ENCODE results near the gene COX11.
A peak's percentile ranks its signal among the peaks of the same experiment; 100 is the strongest.

Gene COX11

DNA sequence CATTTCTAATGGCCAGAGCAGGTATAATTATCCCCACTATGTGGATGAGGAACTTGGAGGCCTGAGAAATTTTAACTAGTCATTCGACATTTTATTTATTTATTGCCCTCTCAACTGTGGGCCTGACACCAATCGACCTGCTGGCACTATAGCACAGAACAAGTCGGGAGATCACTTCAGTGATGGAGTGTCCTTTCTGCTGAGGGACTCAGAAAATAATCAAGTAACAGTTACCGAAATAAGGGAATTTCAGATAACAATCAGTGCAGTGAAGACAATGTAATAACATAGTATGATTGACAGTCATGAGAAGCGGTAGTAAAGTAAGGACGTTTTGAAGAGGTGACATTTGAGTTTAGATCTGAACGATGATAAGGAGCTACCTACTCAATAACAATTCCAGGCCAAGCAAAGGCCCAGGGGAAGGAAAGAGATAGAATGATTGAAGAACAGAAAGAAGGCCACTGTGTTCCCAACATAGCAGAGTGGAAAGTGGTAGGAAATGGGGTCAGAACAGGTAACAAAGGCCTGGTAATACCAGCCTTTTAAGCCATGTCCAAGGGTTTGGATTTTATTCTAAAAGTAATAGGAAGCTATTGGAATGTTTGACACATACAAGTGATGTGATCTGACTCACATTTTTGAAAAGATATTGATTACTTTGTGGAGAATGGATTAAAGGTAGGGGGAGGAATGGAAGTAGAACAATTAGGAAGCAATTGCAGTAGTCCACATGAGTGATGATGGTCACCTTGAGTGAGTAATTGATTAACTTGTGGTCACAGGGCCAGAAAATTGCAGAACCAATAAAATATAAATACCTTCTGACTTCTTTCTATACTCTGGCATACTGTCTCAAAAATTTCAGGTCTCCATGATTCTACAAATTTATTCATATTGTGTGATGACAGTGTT is 1.5 kb upstream of the COX11 start:
- intact Hi-C loops (cut with DNase I): no loop called here
- no peak for DNase-seq

DNA sequence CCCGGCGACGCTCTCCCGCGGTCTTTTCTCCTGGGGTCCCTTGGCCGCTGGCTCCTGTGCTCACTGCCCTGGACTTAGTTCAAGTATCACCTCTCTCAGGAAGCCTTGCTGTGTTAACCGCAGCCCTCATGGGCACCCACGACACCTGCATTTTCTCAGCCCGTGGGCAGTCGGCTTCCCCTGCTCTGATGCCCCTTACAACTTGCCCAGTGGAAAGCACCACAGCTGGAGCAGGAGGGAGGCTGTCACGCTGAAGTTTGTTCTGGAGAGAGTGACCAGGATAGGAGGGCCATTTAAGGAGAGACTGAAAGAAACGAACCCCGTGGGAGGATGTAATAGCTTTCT is 506 bp upstream of the COX11 start:
- intact Hi-C loops (cut with DNase I): no loop called here
- DNase-seq: peak in 10 of 42 donors; percentile 10 to 60 (median 29)

DNA sequence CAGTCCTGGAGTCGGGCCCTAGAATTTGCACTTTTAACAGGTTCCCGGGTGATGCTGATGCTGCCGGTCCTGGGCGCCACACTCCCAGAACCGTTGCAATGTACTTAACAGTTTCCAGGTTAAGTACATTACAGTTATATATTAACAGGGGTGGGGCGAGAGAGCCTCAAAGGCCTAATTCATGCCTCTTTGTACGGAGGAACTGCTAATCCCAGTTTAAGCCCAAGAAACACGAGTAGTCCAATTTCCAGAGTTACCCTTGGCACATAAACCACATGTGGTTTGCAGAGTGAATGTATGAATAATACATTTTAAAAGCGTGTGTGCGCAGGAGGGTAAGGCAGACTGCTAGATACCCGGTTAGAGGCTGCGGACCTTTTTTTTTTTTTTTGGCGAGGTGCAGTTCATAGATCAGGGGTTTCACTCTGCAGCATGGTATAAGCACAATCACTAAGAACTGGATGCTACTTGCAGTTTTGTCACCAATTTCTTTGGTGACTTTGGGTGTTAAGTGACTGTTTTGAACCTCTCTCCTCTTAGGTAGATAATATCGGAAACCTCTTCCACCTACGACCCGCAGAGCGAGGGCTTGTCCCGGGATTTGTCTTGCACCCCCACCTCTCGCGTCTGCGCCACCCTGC is 713 bp downstream of the COX11 start:
- DNase-seq: peak in 22 of 42 donors; percentile 48 to 79 (median 66)
- intact Hi-C loops (cut with DNase I): no loop called here

DNA sequence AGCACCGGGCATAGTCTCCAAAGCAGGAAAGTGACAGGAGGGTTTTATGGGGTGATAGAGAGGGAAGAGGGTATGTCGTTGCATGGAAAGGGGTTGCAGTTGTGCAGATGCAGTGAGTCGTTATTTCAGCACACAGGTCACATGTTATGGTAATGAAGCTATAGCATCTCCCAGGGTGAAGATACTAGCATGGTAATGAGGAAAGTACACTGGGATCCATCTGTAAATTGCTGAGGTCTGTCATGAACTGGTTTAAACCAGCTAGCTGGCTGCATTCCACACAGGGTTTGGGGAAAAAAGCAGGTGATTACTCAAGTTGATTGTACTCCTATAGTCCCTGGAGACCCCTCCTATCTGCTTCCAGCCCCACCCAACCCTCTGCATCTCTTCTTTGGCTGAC is 11.7 kb downstream of the COX11 start:
- DNase-seq: no peak
- intact Hi-C loops (cut with DNase I): no loop called here

DNA sequence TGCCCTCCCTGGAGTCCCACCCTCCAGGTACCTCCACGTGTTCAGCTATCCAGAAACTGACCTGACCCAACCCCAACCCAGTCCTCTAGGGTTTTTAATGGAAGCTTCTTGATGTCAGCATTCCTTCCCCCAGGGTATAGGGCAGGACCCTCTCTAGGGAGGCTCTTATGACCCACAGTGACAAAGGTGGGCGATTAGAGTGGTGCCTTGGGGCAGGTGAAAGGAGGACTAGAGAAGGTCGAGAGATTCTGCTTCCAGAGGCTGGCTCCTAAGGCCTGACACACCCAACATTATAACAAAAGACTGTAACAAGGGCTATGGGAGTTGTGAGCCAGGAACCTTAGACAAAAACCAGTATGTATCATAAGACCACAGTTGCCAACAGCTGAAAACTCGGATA is 17.2 kb downstream of the COX11 start:
- intact Hi-C loops (cut with DNase I): no loop called here
- DNase-seq: no peak

DNA sequence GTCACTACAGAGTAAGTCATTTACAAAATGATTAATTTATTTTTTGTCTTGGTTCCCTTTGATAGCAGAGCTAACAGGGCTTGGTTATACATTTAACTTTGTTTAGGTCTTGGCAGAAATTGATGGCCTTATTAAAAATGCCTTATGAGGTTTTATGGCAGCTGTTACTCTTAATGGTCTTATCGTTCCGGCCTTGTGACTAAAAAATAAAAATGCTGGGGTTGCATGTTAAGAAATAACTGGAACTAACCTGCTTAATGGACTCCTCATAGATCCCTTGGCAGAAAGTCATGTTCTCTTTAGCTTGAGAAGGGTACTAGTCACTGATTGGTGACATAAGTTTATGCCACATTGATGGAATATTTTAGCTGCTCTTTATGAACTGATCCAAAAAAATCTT is 18.3 kb downstream of the COX11 start:
- DNase-seq: no peak
- intact Hi-C loops (cut with DNase I): no loop called here

DNA sequence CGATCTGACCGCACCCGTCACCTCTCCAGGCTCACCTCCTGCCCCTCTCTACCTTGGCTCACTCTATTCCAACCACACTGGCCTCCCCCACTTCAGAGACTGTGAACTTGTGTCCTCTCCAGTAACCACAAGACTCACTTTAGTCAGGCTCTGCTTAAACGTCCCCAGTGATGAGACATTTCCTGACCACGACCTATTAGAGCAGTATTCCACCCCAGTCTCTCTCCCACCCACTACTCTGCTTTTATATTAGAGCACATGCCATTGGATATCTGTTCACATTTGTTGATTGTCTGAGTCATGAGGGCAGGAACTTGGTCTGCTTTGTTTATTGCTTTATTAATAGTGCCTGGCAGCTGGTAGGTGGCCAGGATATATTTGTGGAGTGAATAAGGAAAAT is 20.1 kb downstream of the COX11 start:
- intact Hi-C loops (cut with DNase I): no loop called here
- DNase-seq: no peak

DNA sequence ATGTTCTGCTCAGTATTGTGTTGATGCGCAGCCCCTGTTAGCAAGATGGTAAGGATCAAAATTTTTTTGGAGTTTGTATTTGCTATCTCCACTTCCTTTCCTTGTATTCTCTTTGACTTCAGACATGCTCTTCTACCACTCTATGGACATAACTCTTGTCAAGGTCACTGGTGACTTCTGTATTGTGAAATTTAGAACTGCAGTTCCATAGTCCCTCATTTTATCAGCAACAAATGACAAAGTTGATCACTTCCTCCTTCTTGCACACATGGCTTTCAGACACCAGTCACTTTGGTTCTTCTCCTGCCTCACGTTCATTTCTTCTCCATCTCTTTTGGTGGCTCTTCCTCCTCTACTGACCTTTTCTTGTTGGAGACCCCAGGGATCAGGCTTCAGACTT is 21.1 kb downstream of the COX11 start:
- DNase-seq: no peak
- intact Hi-C loops (cut with DNase I): no loop called here

DNA sequence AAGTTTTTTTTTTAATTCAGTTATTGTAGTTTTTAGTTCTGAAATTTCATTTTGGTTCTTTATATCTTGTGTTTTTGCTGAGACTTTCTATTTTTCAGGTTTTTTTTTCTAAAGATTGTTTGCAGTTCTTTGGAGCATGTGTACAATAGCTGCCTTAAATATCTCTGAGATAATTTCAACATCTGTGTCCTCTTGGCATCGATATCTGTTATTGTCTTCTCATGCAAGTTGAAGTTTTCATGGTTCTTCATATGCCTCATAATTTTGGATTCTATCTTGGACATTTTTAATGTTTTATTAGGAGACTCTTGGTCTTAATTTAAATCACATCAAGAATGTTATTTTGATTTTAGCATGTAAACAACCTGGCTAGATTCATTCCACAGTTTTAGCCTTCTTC is 22.8 kb downstream of the COX11 start:
- DNase-seq: no peak
- intact Hi-C loops (cut with DNase I): no loop called here

DNA sequence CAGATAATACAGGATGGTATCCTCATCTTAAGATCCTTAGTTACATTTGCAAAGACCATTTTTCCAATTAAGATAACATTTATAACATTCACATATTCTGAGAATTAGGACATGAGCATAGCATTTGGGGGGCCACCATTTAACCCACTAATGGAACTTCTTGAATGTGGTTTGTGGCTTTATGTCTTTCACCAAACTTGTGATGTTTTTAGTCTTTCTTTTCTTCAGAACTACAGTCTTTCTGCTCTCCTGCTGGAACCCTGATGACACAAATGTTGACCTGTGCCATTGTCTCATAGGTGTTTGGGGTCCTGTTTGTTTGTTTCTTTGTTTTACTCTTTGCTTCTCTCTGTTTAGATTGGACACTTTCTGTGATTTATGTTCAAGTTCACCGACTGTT is 23.2 kb downstream of the COX11 start:
- intact Hi-C loops (cut with DNase I): no loop called here

DNA sequence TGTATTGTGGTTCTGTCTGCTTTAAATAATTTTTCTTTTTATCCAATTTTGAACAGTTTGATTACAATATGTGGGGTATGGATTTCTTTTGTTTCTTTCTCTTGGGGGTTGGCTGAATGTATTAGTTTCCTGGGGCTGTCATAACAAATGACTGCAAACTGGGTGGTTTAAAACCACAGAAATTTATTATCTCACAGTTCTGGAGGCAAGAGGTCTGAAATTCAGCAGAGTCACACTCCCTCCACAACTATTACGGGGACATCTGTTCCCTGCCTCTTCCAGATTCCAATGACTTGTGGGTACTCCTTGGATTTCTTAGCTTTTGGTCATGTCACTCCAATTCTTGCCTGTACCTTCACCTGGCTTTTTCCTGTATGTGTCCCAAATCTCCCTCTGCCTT is 23.7 kb downstream of the COX11 start:
- intact Hi-C loops (cut with DNase I): no loop called here
- no peak for DNase-seq

More for the DNA sequence above, 23.2 kb downstream of the COX11 start:
- DNase-seq: no peak

DNA sequence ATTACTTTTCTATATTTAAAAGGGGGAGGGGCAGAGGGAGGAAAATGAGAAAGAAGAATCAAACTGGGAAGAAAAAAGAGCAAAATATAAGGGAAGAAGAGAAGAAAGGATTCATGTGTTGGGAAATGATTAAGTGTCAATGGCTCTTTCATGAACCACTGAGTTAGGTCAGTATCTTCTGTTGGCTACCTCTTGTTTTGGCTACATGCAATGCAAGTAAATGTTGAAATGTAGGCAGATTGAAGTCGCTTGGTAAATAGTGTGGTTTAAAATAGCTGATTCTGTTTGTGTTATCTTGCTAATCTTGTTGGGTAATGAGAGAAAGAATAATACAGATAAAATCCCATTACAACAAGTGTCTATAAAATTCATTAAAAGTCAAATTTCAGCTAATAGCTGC is 27.2 kb downstream of the COX11 start:
- intact Hi-C loops (cut with DNase I): no loop called here
- DNase-seq: no peak

DNA sequence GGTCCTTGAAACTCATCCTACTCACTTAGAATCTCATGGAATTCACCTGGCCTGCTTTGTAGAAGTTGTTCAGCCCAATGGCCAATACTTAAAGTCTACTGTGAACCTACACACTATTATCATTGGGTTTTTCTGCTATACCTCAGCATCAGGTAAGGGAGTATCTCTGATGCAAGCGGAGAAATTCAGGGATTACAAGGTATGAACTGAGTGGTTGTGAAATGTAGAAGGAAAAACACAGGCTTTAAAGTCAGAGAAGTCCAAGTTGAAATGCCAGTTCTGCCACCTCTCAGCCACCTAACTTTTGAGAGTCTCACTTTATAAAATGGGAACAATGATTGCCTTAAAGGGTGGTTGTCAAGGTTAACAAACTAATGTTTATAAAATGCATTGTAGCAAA is 31.0 kb downstream of the COX11 start:
- intact Hi-C loops (cut with DNase I): no loop called here
- no peak for DNase-seq

DNA sequence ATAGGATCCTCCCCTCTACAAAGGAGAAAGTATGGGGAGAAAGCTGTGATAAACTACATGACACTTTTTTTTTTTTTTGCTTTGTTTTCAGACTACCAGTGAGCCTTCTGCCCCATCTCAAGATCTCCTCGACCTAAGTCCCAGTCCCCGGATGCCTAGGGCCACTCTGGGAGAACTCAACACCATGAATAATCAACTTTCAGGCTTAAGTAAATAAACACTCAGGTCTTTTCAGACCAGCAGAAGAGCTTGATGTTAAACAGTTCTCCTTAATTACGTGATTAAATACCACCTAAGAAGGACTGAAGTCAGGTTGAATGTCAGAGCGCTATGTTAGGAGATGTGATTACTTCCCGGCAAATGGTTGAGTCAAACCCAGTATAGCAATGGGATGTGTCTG is 31.4 kb downstream of the COX11 start:
- intact Hi-C loops (cut with DNase I): no loop called here
- no peak for DNase-seq

DNA sequence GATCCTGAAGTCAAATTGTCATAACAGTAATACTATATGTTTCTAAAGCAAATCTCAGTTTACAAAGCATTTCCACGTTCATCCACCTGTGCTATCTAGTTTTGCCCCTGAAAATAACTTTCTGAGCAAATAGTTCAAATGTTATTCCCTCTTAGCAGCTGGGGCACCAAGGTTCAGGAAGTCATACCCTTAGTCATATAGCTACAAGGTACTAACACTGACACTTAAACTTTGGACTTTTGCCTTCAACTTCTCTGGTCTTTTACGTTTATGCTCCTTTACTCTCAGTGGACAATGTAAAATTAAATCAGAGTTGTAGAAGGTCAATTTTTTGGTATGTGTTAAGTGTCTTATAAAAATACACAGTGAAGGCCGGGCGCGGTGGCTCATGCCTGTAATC is 33.0 kb downstream of the COX11 start:
- intact Hi-C loops (cut with DNase I): no loop called here
- DNase-seq: no peak

DNA sequence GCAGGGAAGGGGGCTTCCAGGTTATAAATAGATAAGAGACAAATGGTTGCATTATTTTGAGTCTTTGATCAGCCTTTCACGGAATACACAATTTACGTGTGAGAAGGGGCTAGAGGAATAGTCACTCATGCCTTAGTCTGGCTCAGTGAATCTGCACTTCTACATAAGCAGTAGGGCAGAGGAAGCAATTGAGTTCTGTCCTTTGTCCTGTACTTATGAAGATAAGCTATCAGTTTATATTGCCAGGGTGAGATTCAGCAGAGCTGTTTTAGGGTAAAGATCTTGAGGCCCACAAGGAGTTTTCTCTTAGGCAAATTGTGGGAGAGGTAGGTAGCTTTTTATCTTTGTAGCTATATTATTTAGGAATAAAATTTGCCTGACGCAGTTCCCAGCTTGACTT is 34.5 kb downstream of the COX11 start:
- intact Hi-C loops (cut with DNase I): no loop called here
- no peak for DNase-seq

DNA sequence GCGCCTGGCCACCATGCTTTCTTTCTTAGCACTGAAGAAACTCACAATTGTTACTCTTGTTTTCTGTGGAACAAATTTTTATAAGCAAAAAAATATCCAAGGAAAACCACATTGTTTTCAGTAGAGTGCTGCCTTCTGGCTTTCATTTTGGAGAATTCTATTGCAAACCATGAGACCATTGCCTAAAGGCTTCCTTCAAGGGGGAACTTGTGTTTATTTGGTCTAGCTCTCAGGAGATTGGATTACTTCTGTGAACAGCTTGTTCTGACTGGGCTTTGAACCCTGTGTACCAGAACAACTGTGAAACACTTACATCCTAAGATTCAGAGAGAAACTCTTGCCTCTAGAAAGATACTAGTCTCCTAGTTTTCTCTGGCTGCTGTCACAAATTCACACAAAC is 35.7 kb downstream of the COX11 start:
- no peak for DNase-seq
- intact Hi-C loops (cut with DNase I): no loop called here

DNA sequence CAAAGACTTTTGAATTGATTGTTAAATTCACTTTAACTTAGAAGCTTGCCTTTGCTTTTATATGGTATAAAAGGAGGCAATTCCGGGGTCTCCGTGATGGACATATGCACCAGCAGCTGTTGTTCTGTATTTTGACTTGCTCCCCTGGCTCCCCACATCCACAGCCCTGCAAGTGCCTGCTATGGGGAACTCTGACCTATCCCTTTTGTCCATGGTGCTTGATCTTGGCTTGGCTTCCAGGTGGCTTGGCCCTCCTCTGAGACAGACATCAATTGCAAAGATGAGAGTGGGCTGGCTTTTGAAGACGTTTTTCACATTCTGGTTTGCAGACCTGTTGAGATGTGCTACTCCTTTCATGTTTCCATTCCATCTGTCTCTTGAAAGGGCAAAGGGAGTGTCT is 40.9 kb downstream of the COX11 start:
- no peak for DNase-seq
- intact Hi-C loops (cut with DNase I): no loop called here

DNA sequence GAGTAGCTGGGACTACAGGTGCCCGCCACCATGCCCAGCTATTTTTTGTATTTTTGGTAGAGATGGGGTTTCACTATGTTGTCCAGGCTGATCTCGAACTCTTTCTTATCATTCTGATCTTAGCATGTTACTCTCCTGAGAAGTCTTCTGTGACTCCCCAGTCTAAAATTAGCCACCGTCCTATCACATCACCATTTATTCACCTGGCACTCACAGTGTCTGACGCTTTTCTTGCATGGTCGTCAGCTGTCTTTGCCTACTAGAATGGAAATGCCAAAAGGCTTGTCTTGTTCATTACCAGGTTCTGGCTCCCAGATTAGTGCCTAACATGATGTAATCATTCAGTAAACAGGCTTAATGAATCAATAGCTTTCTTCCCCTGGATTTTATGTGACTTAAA is 44.0 kb downstream of the COX11 start:
- intact Hi-C loops (cut with DNase I): no loop called here
- no peak for DNase-seq

DNA sequence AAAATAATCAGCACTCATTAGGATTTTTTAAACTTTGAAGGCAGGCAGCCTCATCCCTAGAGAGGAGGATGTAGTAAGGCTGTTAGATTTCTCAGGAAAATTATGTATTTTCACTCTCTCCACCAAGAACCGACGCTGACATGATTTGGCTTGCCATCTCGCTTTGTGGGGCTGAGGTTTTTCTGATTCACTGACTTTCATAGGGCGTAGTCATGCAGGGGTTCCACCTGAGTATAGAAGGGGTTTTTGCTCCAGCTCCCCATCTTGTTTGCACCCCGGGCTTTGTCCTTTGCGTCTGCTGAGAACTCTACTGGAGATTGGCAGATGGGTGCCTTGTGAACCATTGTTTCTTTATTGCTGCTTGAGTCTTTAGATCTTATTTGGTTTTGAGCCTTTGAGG is 47.6 kb downstream of the COX11 start:
- DNase-seq: no peak
- intact Hi-C loops (cut with DNase I): no loop called here

DNA sequence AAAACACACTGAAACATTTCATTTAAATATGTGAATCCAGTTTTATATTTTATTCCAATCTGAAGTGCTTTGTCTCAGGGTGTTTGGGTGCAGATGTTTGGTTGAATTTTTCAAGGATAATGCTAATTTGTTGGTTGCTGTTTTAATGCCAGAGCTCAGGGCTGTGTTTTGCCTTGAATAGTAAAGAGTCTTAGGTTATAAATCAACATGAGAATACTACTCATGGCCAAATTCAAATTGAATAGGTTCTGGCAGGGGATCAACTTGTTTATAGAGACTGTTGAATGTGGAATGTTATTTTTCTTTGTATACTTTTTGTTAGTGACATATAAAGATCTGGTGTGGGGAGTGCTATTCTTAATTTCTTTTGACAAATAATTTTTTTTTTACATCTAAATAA is 49.0 kb downstream of the COX11 start:
- intact Hi-C loops (cut with DNase I): no loop called here
- DNase-seq: peak in 1 of 42 donors; percentile 2

Data from head of caudate nucleus (tissue), 42 donors.